H1 (cell line): ENCODE results near the gene ASIC1. TPM values are rescaled to one million over a fixed set of nuclear protein-coding genes. Genes with fewer than 3 reads are reported as not detected.

Experiments
- CTCF ChIA-PET: fragments of 300-600 bp; sonication (Branson Sonifier 250); formaldehyde crosslinking; loops from one replicate; lab custom pipeline; 2021; ENCODE audit not compliant: partially characterized antibody; lab: Charles Lee
- POLR2A ChIA-PET: fragments of 300-600 bp; sonication (Branson Sonifier 250); formaldehyde crosslinking; loops from one replicate; lab custom pipeline; 2021; ENCODE audit warnings: inconsistent platforms; ENCODE audit not compliant: partially characterized antibody; lab: Charles Lee
- DNase-seq, 2 experiments: peaks; one replicate each; pipeline versions ENCODE4 v3.0.0 to v3.0.0-alpha.2; 2010 to 2022; ENCODE audit warnings: low spot score in 2 of 2, low read depth in 1 of 2, mixed read lengths in 1 of 2
- FAIRE-seq: peaks from 2 replicates; lab custom pipeline; 2011; peaks lifted over from hg19 to GRCh38; lab: Jason Lieb, UNC
- H2AFZ ChIP-seq: 2 replicates; pipeline ENCODE4 v1.8.1; 2012; ENCODE audit warnings: low read length, inconsistent platforms
- H2AK5ac ChIP-seq: 2 replicates; pipeline ENCODE4 v1.6.1; 2013; ENCODE audit warnings: low read depth, low read length
- H2BK120ac ChIP-seq: replicated peaks from 2 replicates; pipeline ENCODE3; 2013; ENCODE audit warnings: low read depth, low read length, inconsistent platforms
- H2BK12ac ChIP-seq: 2 replicates; pipeline ENCODE4 v1.6.1; 2013; ENCODE audit warnings: low read depth, low read length
- H2BK15ac ChIP-seq: 2 replicates; pipeline ENCODE4 v1.6.1; 2013; ENCODE audit warnings: low read length
- H2BK20ac ChIP-seq: 2 replicates; pipeline ENCODE4 v1.6.1; 2013; ENCODE audit warnings: low read length
- H2BK5ac ChIP-seq: 2 replicates; pipeline ENCODE4 v1.6.1; 2013; ENCODE audit warnings: low read depth, low read length
- H3K14ac ChIP-seq: 2 replicates; pipeline ENCODE4 v1.6.1; 2013; ENCODE audit warnings: inconsistent platforms; ENCODE audit not compliant: insufficient read length
- H3K18ac ChIP-seq: 2 replicates; pipeline ENCODE4 v1.6.1; 2013; ENCODE audit warnings: low read length; ENCODE audit errors: extremely low read depth
- H3K23ac ChIP-seq: 2 replicates; pipeline ENCODE4 v1.6.1; 2013; ENCODE audit warnings: inconsistent platforms; ENCODE audit not compliant: insufficient read length
- H3K23me2 ChIP-seq: 2 replicates; pipeline ENCODE4 v1.6.1; 2013; ENCODE audit warnings: low read depth, low read length
- H3K27ac ChIP-seq: 2 replicates; pipeline ENCODE4 v1.6.1; 2011; ENCODE audit warnings: low read depth, low read length, inconsistent platforms
- H3K27me3 ChIP-seq, 4 experiments: replicated peaks in 1 of 4; 1 replicate in 1 of 4; 2 replicates in 3 of 4; pipeline versions ENCODE4 v1.6.1 to v1.8.1; 2011 to 2013; ENCODE audit warnings: low read length in 3 of 4, mild to moderate bottlenecking in 3 of 4, inconsistent platforms in 2 of 4, mixed read lengths in 2 of 4, moderate library complexity in 1 of 4; ENCODE audit not compliant: control insufficient read depth in 3 of 4, insufficient read depth in 3 of 4; ENCODE audit errors: extremely low read depth in 1 of 4
- H3K36me3 ChIP-seq, 4 experiments: 2 replicates each; pipeline versions ENCODE4 v1.6.1 to v1.8.1; 2011 to 2013; ENCODE audit warnings: mild to moderate bottlenecking in 4 of 4, low read length in 3 of 4, moderate library complexity in 2 of 4, control low read depth in 1 of 4, inconsistent platforms in 1 of 4; ENCODE audit not compliant: insufficient read depth in 4 of 4, control insufficient read depth in 2 of 4
- H3K4ac ChIP-seq: replicated peaks from 2 replicates; pipeline ENCODE3; 2013; ENCODE audit warnings: low read length, low read depth, mixed read lengths, inconsistent platforms; ENCODE audit not compliant: insufficient read length
- H3K4me1 ChIP-seq, 4 experiments: replicated peaks in 1 of 4; 1 replicate in 1 of 4; 2 replicates in 3 of 4; pipeline versions ENCODE4 v1.6.1 to v1.8.1; 2011 to 2013; ENCODE audit warnings: low read length in 3 of 4, inconsistent platforms in 2 of 4, mixed read lengths in 1 of 4; ENCODE audit not compliant: insufficient read depth in 4 of 4, control insufficient read depth in 3 of 4
- H3K4me2 ChIP-seq, 2 experiments: 2 replicates each; pipeline versions ENCODE4 v1.6.1 to v1.8.1; 2011 to 2013; ENCODE audit warnings: low read depth in 2 of 2, low read length in 2 of 2, control low read depth in 1 of 2, inconsistent platforms in 1 of 2, mild to moderate bottlenecking in 1 of 2; ENCODE audit not compliant: insufficient read depth in 1 of 2
- H3K4me3 ChIP-seq, 4 experiments: fragments of 200-600, 300-600 bp in 1 of 4; sonication (generic), shearing (Covaris generic), sonication (Bioruptor Twin) in 1 of 4; 2 replicates each; pipeline versions ENCODE4 v1.5.1 to v1.8.1; 2011 to 2016; ENCODE audit warnings: low read length in 4 of 4, low read depth in 3 of 4, control low read depth in 2 of 4, inconsistent platforms in 2 of 4, mild to moderate bottlenecking in 2 of 4, mixed read lengths in 1 of 4, moderate library complexity in 1 of 4; ENCODE audit not compliant: insufficient read depth in 2 of 4; ENCODE audit errors: extremely low read depth in 1 of 4
- H3K56ac ChIP-seq: replicated peaks from 2 replicates; pipeline ENCODE3; 2013; ENCODE audit warnings: low read depth, mild to moderate bottlenecking, mixed read lengths, low read length, inconsistent platforms; ENCODE audit not compliant: insufficient read length
- H3K79me1 ChIP-seq: 2 replicates; pipeline ENCODE4 v1.6.1; 2013; ENCODE audit warnings: low read depth, low read length, control low read depth
- H3K79me2 ChIP-seq, 2 experiments: 2 replicates each; pipeline versions ENCODE4 v1.6.1 to v1.8.1; 2012 to 2013; ENCODE audit warnings: low read length in 2 of 2, mild to moderate bottlenecking in 2 of 2, inconsistent platforms in 1 of 2; ENCODE audit not compliant: insufficient read depth in 2 of 2, control insufficient read depth in 1 of 2
- H3K9ac ChIP-seq, 4 experiments: replicated peaks in 1 of 4; 1 replicate in 1 of 4; 2 replicates in 3 of 4; pipeline versions ENCODE4 v1.6.1 to v1.8.1; 2011 to 2013; ENCODE audit warnings: low read depth in 3 of 4, low read length in 3 of 4, control low read depth in 2 of 4, mild to moderate bottlenecking in 2 of 4, moderate library complexity in 2 of 4, inconsistent platforms in 1 of 4; ENCODE audit errors: extremely low read depth in 1 of 4
- H3K9me3 ChIP-seq, 2 experiments: 2 replicates each; pipeline versions ENCODE4 v1.6.1 to v1.8.1; 2012 to 2013; ENCODE audit warnings: mild to moderate bottlenecking in 2 of 2, moderate library complexity in 2 of 2, control low read depth in 1 of 2, inconsistent platforms in 1 of 2, low read depth in 1 of 2, low read length in 1 of 2, mixed read lengths in 1 of 2; ENCODE audit not compliant: insufficient read depth in 2 of 2
- H4K20me1 ChIP-seq, 2 experiments: replicated peaks in 1 of 2; 2 replicates each; pipeline versions ENCODE3 to v1.8.1; 2011 to 2013; ENCODE audit warnings: inconsistent platforms in 2 of 2, low read length in 2 of 2, mild to moderate bottlenecking in 1 of 2; ENCODE audit not compliant: insufficient read depth in 2 of 2, control insufficient read depth in 1 of 2
- H4K5ac ChIP-seq: 2 replicates; pipeline ENCODE4 v1.6.1; 2013; ENCODE audit warnings: low read length, low read depth, mixed read lengths, inconsistent platforms; ENCODE audit not compliant: insufficient read length
- H4K8ac ChIP-seq: 2 replicates; pipeline ENCODE4 v1.8.0; 2013; ENCODE audit warnings: mild to moderate bottlenecking, moderate library complexity, low read length, inconsistent platforms; ENCODE audit not compliant: insufficient read depth; ENCODE audit errors: extremely low read depth
- H4K91ac ChIP-seq: replicated peaks from 2 replicates; pipeline ENCODE3; 2013; ENCODE audit warnings: low read length, mixed read lengths, inconsistent platforms; ENCODE audit not compliant: insufficient read length
- ATF2 ChIP-seq: IDR thresholded peaks from 2 replicates; pipeline ENCODE4 v1.6.1; 2012; ENCODE audit warnings: low read length, inconsistent platforms
- CBX5 ChIP-seq: fragments of 300-800, 300-1000 bp; sonication (generic); IDR thresholded peaks from 2 replicates; pipeline ENCODE4 v1.7.1; 2016; ENCODE audit warnings: antibody characterized with exemption, low read length, low read depth
- CTBP2 ChIP-seq: IDR thresholded peaks from 2 replicates; pipeline ENCODE4 v1.7.0; 2011; ENCODE audit warnings: borderline replicate concordance, mild to moderate bottlenecking, moderate library complexity, mixed read lengths, low read length; ENCODE audit not compliant: insufficient read depth, insufficient read length
- E2F6 ChIP-seq: IDR thresholded peaks from 2 replicates; pipeline ENCODE4 v1.6.1; 2012; ENCODE audit warnings: inconsistent platforms
- JUN ChIP-seq: IDR thresholded peaks from 2 replicates; pipeline ENCODE4 v1.6.1; 2011; ENCODE audit warnings: low read depth, mild to moderate bottlenecking, improper control_type of control experiment, low read length
- JUND ChIP-seq: IDR thresholded peaks from 2 replicates; pipeline ENCODE4 v1.6.1; 2011; ENCODE audit warnings: mild to moderate bottlenecking, improper control_type of control experiment, low read length
- SP2 ChIP-seq: IDR thresholded peaks from 2 replicates; pipeline ENCODE4 v1.6.1; 2012; ENCODE audit warnings: mild to moderate bottlenecking, low read length, inconsistent platforms
- WGBS, 2 experiments: shearing (Covaris generic) in 1 of 2; methylation state at CpG; one replicate each; pipeline versions ENCODE4 v1.1.6 to v1.1.7; 2013 to 2015; ENCODE audit warnings: low lambda C conversion rate in 2 of 2, mixed read lengths in 2 of 2, inconsistent platforms in 1 of 2, low coverage in 1 of 2, missing lambda C conversion rate in 1 of 2; ENCODE audit not compliant: insufficient replicate concordance in 2 of 2, insufficient coverage in 1 of 2, insufficient read length in 1 of 2; ENCODE audit errors: extremely low coverage in 1 of 2, missing lambda C conversion rate in 1 of 2; 5-methylcytosine and 5-hydroxymethylcytosine counted together
- polyA plus RNA-seq, 7 experiments: library from polyadenylated mRNA; depleted of rRNA in 3 of 7; stranded (reverse) in 5 of 7; unstranded in 2 of 7; fragments of >200 nt in 5 of 7; fragments of 200-250 nt in 2 of 7; gene quantifications; 1 replicate in 5 of 7; 2 replicates in 1 of 7; 4 replicates in 1 of 7; pipeline versions ENCODE4 v1.2.1 to v1.2.3, GENCODE V29; 2011 to 2013; ENCODE audit warnings: missing spikeins in 2 of 7, mixed read lengths in 2 of 7
- total RNA-seq: library from RNA; stranded (reverse); fragmentation: NEBNext Ultra II Directional; extraction: Animal tissue kit (Norgen Biotek cat#: 25700); gene quantifications from 2 replicates; pipeline ENCODE4 v1.2.1, GENCODE V29; 2021

Gene ASIC1
- total and polyA plus RNA-seq, 2 of the 8 experiments (the other 6 are each of a cell fraction or from before 2014, with no cell fraction given) = 2.4 to 4.4 TPM

GRCh38 chr12:50060120-50060468, 2.7 kb downstream of the ASIC1 start:
- H3K23ac ChIP-seq = no peak overlapping the region
- no peak for DNase-seq
- no peaks in the 10 kb centered on the region for H3K79me2 ChIP-seq
- no peak overlapping the region for H3K4me2 ChIP-seq
- 70% methylated on average over 4 of the region's 4 CpGs; no CpG with 5 or more reads in 1 of the 2 experiments for WGBS, 2 experiments
- FAIRE-seq = no peak
- H3K18ac ChIP-seq = no peak overlapping the region
- no peak overlapping the region for H2BK120ac ChIP-seq
- peaks cover 3 to 9% (median 8%) of the 10 kb centered on the region in 4 experiments for H3K4me1 ChIP-seq
- ChIA-PET POLR2A (interaction anchor here (0.6 to 0.8 kb wide), 2 partner anchors 8 to 35 kb away, joined by 3 read pairs; partner anchors contain the start of gene RACGAP1), CTCF (interaction anchor here (0.6 to 22.8 kb wide), 5 partner anchors 12 to 116 kb away, joined by 3 to 420 read pairs (median 115); partner anchors contain the start of gene AQP6)
- no peak overlapping the region for H4K91ac ChIP-seq
- H3K36me3 ChIP-seq = no peaks in the 10 kb centered on the region
- H3K23me2 ChIP-seq = peaks cover 8% of the 10 kb centered on the region
- H3K4me3 ChIP-seq = no peak overlapping the region
- no peak overlapping the region for H2BK12ac ChIP-seq
- no peak overlapping the region for H3K27ac ChIP-seq
- H3K14ac ChIP-seq = no peak overlapping the region
- no peaks in the 10 kb centered on the region for H3K79me1 ChIP-seq
- no peak overlapping the region for H3K4ac ChIP-seq
- peaks cover 19 to 59% (median 44%) of the 10 kb centered on the region in 4 experiments for H3K27me3 ChIP-seq
- no peak overlapping the region for H4K5ac ChIP-seq
- H4K20me1 ChIP-seq = peaks cover 2 to 4% of the 10 kb centered on the region in 2 experiments
- TF ChIP-seq JUN = no peak
- TF ChIP-seq CTBP2 = no peak
- no peak for TF ChIP-seq E2F6
- TF ChIP-seq ATF2 = no peak
- TF ChIP-seq CBX5 = no peak
- TF ChIP-seq JUND = no peak
- TF ChIP-seq SP2 = no peak
- no peak overlapping the region for H4K8ac ChIP-seq
- H2BK20ac ChIP-seq = no peak overlapping the region
- no peak overlapping the region for H3K56ac ChIP-seq
- H2AFZ ChIP-seq = no peak overlapping the region
- H2AK5ac ChIP-seq = no peak overlapping the region
- H3K9ac ChIP-seq = no peak overlapping the region
- H3K9me3 ChIP-seq = no peaks in the 10 kb centered on the region
- no peak overlapping the region for H2BK15ac ChIP-seq
- H2BK5ac ChIP-seq = no peak overlapping the region
